Psoas muscle (tissue), 8 donors: ENCODE measurements around the gene ZNF778. TPM values are rescaled to one million over a fixed set of nuclear protein-coding genes. Genes with fewer than 3 reads are reported as not detected.

ENCODE experiments used
- ATAC-seq, 4 donors: fragments of 200-7000 bp; cut with Tn5 transposase; one replicate each; pipeline ENCODE4 v1.9.1; 2020; ENCODE audit warnings: moderate library complexity in 3 of 4, mild to moderate bottlenecking in 2 of 4
- DNase-seq, 2 donors: peaks; one replicate each; pipeline ENCODE4 v3.0.0-alpha.2; 2020
- H3K27ac ChIP-seq: fragments of 200-600 bp; one replicate; pipeline ENCODE4 v1.8.0; 2022
- H3K27me3 ChIP-seq, 3 donors: fragments of 200-600 bp in 1 of 3; one replicate each; pipeline versions ENCODE4 v1.6.1 to v1.8.0; 2013 to 2022; ENCODE audit warnings: low read length in 2 of 3, mild to moderate bottlenecking in 2 of 3, moderate library complexity in 1 of 3; ENCODE audit not compliant: insufficient read depth in 3 of 3
- H3K36me3 ChIP-seq, 2 donors: fragments of 200-600 bp in 1 of 2; one replicate each; pipeline versions ENCODE4 v1.6.1 to v1.8.0; 2013 to 2022; ENCODE audit warnings: low read depth in 1 of 2, mild to moderate bottlenecking in 1 of 2, moderate library complexity in 1 of 2; ENCODE audit not compliant: insufficient read depth in 1 of 2
- H3K4me1 ChIP-seq: fragments of 200-600 bp; one replicate; pipeline ENCODE4 v1.8.0; 2022
- H3K4me3 ChIP-seq: fragments of 200-600 bp; one replicate; pipeline ENCODE4 v1.8.0; 2022; ENCODE audit warnings: mild to moderate bottlenecking
- H3K9me3 ChIP-seq: fragments of 200-600 bp; one replicate; pipeline ENCODE4 v1.8.0; 2022
- WGBS, 3 donors: extraction: QIAGEN DNeasy Blood & Tissue Kit; methylation state at CpG; one replicate each; pipeline versions ENCODE4 v1.1.6 to v1.1.7; 2013; 5-methylcytosine and 5-hydroxymethylcytosine counted together
- intact Hi-C, 2 donors: fragments of 100-400 bp; cut with DNase I; formaldehyde crosslinking; loops; one replicate each; pipeline versions ENCODE4 v1.11.0 to v1.14.2; 2022
- polyA plus RNA-seq, 3 donors: library from polyadenylated mRNA; stranded (reverse); fragments of 200-250 nt; gene quantifications; one replicate each; pipeline ENCODE4 v1.2.3, GENCODE V29; 2013
- total RNA-seq, 4 donors: library from RNA; stranded (reverse); fragmentation: NEBNext Ultra II Directional in 2 of 4; extraction: Animal tissue kit (Norgen Biotek cat#: 25700) in 2 of 4; gene quantifications; one replicate each; pipeline versions ENCODE4 v1.2.1 to v1.2.4, GENCODE V29; 2021 to 2023
- TF ChIP-seq, protein P1 (sequence below): fragments of 200-600 bp; IDR thresholded peaks from one replicate; pipeline ENCODE4 v1.8.0; 2022; ENCODE audit warnings: antibody characterized with exemption
- donor health status: healthy with polysubstance abuse.
- donor health status: DM: no; HTN: no; CAD: no; lungs with moderate emphysema.
- donor health status: Bipolar disorder and iron deficiency.
- donor health status: healthy.
- donor health status: DM: yes; HTN: yes; CAD: no.
- donor health status: DM: no; HTN: no; CAD: no.
- donor health status: DM: no; HTN: no; CAD: no.
- donor health status: DM: yes; HTN: yes; CAD: no.

Gene ZNF778
- total and polyA plus RNA-seq, 7 donors = 2.2 to 15.3 (median 10.2) TPM

- DNase-seq = no peak
- Histone ChIP-seq H3K27me3 (no peaks in the 10 kb centered on the region), H3K4me1 (peaks cover 5% of the 10 kb centered on the region), H3K4me3 (no peak overlapping the region), H3K9me3 (no peaks in the 10 kb centered on the region), H3K27ac (no peak overlapping the region), H3K36me3 (peaks cover 6 to 42% of the 10 kb centered on the region in 2 donors)
- 94 to 98% (median 95%) methylated on average over 16 of the region's 16 CpGs for WGBS, 3 donors
- intact Hi-C loops = no loop called here
- ATAC-seq = no peak
- TF ChIP-seq, protein P1, sequence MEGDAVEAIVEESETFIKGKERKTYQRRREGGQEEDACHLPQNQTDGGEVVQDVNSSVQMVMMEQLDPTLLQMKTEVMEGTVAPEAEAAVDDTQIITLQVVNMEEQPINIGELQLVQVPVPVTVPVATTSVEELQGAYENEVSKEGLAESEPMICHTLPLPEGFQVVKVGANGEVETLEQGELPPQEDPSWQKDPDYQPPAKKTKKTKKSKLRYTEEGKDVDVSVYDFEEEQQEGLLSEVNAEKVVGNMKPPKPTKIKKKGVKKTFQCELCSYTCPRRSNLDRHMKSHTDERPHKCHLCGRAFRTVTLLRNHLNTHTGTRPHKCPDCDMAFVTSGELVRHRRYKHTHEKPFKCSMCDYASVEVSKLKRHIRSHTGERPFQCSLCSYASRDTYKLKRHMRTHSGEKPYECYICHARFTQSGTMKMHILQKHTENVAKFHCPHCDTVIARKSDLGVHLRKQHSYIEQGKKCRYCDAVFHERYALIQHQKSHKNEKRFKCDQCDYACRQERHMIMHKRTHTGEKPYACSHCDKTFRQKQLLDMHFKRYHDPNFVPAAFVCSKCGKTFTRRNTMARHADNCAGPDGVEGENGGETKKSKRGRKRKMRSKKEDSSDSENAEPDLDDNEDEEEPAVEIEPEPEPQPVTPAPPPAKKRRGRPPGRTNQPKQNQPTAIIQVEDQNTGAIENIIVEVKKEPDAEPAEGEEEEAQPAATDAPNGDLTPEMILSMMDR = no peak
Measured at GRCh38 chr16:89233678-89234490, 16.4 kb downstream of the ZNF778 start.

- TF ChIP-seq, protein P1 = no peak
- DNase-seq = no peak
- intact Hi-C loops = no loop called here
Measured at GRCh38 chr16:89237733-89238132, 20.2 kb downstream of the ZNF778 start.

GRCh38 chr16:89241187-89242007, 23.9 kb downstream of the ZNF778 start:
- ATAC-seq (peak; percentile 75 to 81 (median 77)), DNase-seq (peak; percentile 73 to 89)
- peaks cover 5% of the 10 kb centered on the region for H3K4me1 ChIP-seq
- peak overlapping the region; percentile 98 for H3K27ac ChIP-seq
- WGBS, 3 donors = 3 to 5% (median 3%) methylated on average over 33 to 38 of the region's 39 CpGs
- TF ChIP-seq, protein P1 = no peak
- H3K9me3 ChIP-seq = no peaks in the 10 kb centered on the region
- H3K36me3 ChIP-seq = no peaks in the 10 kb centered on the region
- intact Hi-C loops = no loop called here
- no peaks in the 10 kb centered on the region for H3K27me3 ChIP-seq
- peak overlapping the region; percentile 91 for H3K4me3 ChIP-seq

More at GRCh38 chr16:89237733-89238132, 20.2 kb downstream of the ZNF778 start:
- ATAC-seq = peak in 1 of 4 donors; percentile 24
- no peak overlapping the region for H3K27ac ChIP-seq
- H3K9me3 ChIP-seq = no peaks in the 10 kb centered on the region
- no peak overlapping the region for H3K4me3 ChIP-seq
- peaks cover 5% of the 10 kb centered on the region for H3K4me1 ChIP-seq
- H3K27me3 ChIP-seq = no peaks in the 10 kb centered on the region
- peaks cover 3 to 14% of the 10 kb centered on the region in 2 donors for H3K36me3 ChIP-seq
- 31 to 60% (median 35%) methylated on average over 3 of the region's 3 CpGs for WGBS, 3 donors

- no peak for ATAC-seq
- Histone ChIP-seq H3K27ac (no peak overlapping the region), H3K4me1 (peaks cover 5% of the 10 kb centered on the region), H3K4me3 (no peak overlapping the region), H3K9me3 (no peaks in the 10 kb centered on the region), H3K36me3 (no peaks in the 10 kb centered on the region), H3K27me3 (no peaks in the 10 kb centered on the region)
- TF ChIP-seq, protein P1 = no peak
- intact Hi-C loops = no loop called here
- no peak for DNase-seq
- WGBS, 3 donors = 42 to 50% (median 47%) methylated on average over 11 to 12 of the region's 12 CpGs
Measured at GRCh38 chr16:89242795-89243200, 25.3 kb downstream of the ZNF778 start.
